ENCODE data around the gene GALNT10.
A peak's percentile ranks its signal among the peaks of the same experiment; 100 is the strongest.

Gene GALNT10

DNA sequence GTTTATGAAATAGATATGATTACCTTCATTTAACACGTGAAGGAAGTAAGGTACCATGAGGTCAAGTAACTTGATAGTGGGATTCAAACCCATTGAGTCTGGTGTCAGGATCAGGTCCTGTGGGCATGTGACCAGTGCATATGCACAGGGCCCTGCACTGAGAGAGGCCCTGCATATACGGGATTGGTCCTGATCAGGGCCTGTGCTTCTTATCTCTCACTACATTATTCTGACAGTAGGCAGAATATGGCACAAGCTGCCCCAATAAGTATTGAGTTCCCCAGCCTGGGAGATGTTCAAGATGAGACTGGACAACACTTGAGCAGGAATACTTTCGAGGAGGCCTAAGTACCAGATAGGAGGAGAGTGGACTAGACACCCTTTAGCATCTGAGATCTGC lies 44.0 kb downstream of the GALNT10 start:
- no peak overlapping the region for H3K4me2 ChIP-seq (ENCODE audit: low read length)
- peak overlapping the region; percentile 2 for H3K9ac ChIP-seq (ENCODE audit: low read length)
- peaks cover 0 to 3% of the 10 kb centered on the region in 2 experiments for H3K36me3 ChIP-seq (ENCODE audit: control insufficient read depth in 1 of 2, insufficient read depth in 2 of 2, low read length in 2 of 2)
- no CpG with 5 or more reads among the region's 3 CpGs for whole genome bisulfite sequencing (ENCODE audit: extremely low coverage, insufficient coverage, insufficient read length)
- H3K79me2 ChIP-seq (ENCODE audit: control insufficient read depth, insufficient read depth, low read length, poor library complexity), result peaks cover 3% of the 10 kb centered on the region
- no peaks in the 10 kb centered on the region for H3K9me3 ChIP-seq (ENCODE audit: insufficient read depth, low read depth, low read length)
- H4K91ac ChIP-seq (ENCODE audit: low read depth, low read length), result no peak overlapping the region
- peaks cover 12% of the 10 kb centered on the region for H3K79me1 ChIP-seq (ENCODE audit: low read length)
- H3K4ac ChIP-seq (ENCODE audit: low read depth, low read length), result no peak overlapping the region
- H4K12ac ChIP-seq (ENCODE audit: low read depth, low read length), result no peak overlapping the region
- no peak overlapping the region for H2BK5ac ChIP-seq (ENCODE audit: low read depth, low read length, poor library complexity)
- no peak for DNase-seq
- no peaks in the 10 kb centered on the region for H3K27me3 ChIP-seq (ENCODE audit: insufficient read depth, low read length)
- H2BK12ac ChIP-seq (ENCODE audit: low read length), result no peak overlapping the region
- no peak overlapping the region for H2BK120ac ChIP-seq (ENCODE audit: insufficient read depth, low read length, poor library complexity)
- H3K18ac ChIP-seq (ENCODE audit: low read length), result no peak overlapping the region
- no peak overlapping the region for H3K27ac ChIP-seq (ENCODE audit: low read depth, low read length)
- H3K23ac ChIP-seq (ENCODE audit: low read length), result no peak overlapping the region
- H3K14ac ChIP-seq (ENCODE audit: low read length), result no peak overlapping the region
- no peak overlapping the region for H2AK5ac ChIP-seq (ENCODE audit: low read length)
- H2AFZ ChIP-seq (ENCODE audit: insufficient read depth, low read length, poor library complexity), result no peak overlapping the region
- no peak overlapping the region for H4K8ac ChIP-seq (ENCODE audit: low read depth, low read length)
- no peak overlapping the region for H3K4me3 ChIP-seq (ENCODE audit: low read depth, low read length)
- peaks cover 18 to 32% of the 10 kb centered on the region in 2 experiments for H3K4me1 ChIP-seq (ENCODE audit: control insufficient read depth in 1 of 2, insufficient read depth in 2 of 2, low read length in 2 of 2)

DNA sequence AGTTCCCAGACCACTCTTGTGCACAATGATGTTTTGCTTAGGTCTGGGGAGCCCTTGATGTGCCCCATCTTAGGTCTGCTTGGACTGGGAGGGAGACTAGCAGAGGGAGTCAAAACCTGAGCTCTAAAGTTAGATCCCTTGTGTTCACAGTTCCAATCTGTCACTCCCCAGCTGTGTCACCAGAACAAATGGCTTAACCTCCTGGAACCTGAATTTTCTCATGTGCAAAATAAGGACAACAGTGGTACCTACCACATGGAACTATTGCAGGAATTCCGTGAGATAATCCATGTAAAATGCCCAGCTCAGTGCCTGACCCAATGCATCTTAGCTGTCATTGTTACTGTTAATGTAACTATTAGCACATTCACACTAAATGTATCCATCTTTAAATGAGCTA lies 45.5 kb downstream of the GALNT10 start:
- Histone ChIP-seq H2BK120ac (ENCODE audit: insufficient read depth, low read length, poor library complexity) (no peak overlapping the region), H4K91ac (ENCODE audit: low read depth, low read length) (no peak overlapping the region), H3K27ac (ENCODE audit: low read depth, low read length) (no peak overlapping the region), H3K23ac (ENCODE audit: low read length) (no peak overlapping the region), H2AFZ (ENCODE audit: insufficient read depth, low read length, poor library complexity) (no peak overlapping the region), H3K27me3 (ENCODE audit: insufficient read depth, low read length) (no peaks in the 10 kb centered on the region), H3K14ac (ENCODE audit: low read length) (no peak overlapping the region), H3K4me2 (ENCODE audit: low read length) (no peak overlapping the region), H2BK12ac (ENCODE audit: low read length) (no peak overlapping the region), H3K79me1 (ENCODE audit: low read length) (peaks cover 15% of the 10 kb centered on the region), H3K36me3 (ENCODE audit: control insufficient read depth in 1 of 2, insufficient read depth in 2 of 2, low read length in 2 of 2) (peaks cover 0 to 3% of the 10 kb centered on the region in 2 experiments), H3K4ac (ENCODE audit: low read depth, low read length) (no peak overlapping the region), H4K8ac (ENCODE audit: low read depth, low read length) (no peak overlapping the region), H3K9ac (ENCODE audit: low read length) (no peak overlapping the region), H4K12ac (ENCODE audit: low read depth, low read length) (no peak overlapping the region), H3K4me3 (ENCODE audit: low read depth, low read length) (no peak overlapping the region), H2AK5ac (ENCODE audit: low read length) (no peak overlapping the region), H2BK5ac (ENCODE audit: low read depth, low read length, poor library complexity) (no peak overlapping the region), H3K4me1 (ENCODE audit: control insufficient read depth in 1 of 2, insufficient read depth in 2 of 2, low read length in 2 of 2) (peaks cover 22 to 29% of the 10 kb centered on the region in 2 experiments), H3K18ac (ENCODE audit: low read length) (no peak overlapping the region), H3K9me3 (ENCODE audit: insufficient read depth, low read depth, low read length) (no peaks in the 10 kb centered on the region), H3K79me2 (ENCODE audit: control insufficient read depth, insufficient read depth, low read length, poor library complexity) (peaks cover 3% of the 10 kb centered on the region)
- DNase-seq, result no peak
- WGBS (ENCODE audit: extremely low coverage, insufficient coverage, insufficient read length), result no CpG with 5 or more reads among the region's 1 CpG

DNA sequence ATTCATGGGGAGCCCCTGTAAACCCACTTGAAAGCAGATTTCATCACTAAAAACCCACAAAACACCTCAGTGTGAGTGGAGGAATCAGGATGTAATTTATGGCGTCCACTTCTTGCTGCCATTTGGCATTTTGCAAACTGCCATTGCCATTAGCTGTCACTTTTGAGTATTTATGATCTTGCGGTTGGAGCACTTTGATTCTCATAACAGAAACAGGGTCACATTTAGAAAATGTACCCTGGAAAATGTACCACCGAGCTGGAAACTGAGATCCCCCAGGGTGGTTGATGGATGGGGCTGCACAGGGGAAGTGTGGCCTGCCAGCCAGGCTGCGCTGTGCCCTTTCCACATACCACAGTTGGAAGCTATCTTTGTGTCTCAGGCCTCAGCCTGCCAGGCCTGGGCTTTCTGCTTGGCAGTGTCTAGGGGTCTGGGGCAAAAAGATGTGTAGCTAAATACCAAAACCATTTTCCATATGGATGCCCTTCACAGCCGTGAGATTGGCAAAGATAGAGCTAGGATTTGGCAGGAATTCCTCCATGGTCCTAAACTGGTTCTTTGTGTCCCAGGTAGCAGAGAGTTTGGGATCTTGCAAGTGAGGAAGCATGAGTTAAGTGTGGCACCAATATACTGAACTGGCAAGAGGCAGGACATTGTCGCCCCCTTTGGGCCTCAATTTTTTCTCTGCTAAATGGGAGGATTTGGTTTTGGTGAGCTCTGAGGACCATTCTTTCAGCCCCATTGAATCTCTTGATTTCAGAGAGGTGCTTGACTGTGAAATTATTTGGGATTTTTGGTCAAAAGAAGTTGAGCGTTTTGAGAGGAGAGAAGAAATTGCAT lies 46.2 kb downstream of the GALNT10 start:
- H3K4me3 ChIP-seq (ENCODE audit: low read depth, low read length), result no peak overlapping the region
- peaks cover 0 to 3% of the 10 kb centered on the region in 2 experiments for H3K36me3 ChIP-seq (ENCODE audit: control insufficient read depth in 1 of 2, insufficient read depth in 2 of 2, low read length in 2 of 2)
- no peak overlapping the region for H3K23ac ChIP-seq (ENCODE audit: low read length)
- no peak overlapping the region for H2AFZ ChIP-seq (ENCODE audit: insufficient read depth, low read length, poor library complexity)
- no peak overlapping the region for H2BK5ac ChIP-seq (ENCODE audit: low read depth, low read length, poor library complexity)
- no peak overlapping the region for H4K91ac ChIP-seq (ENCODE audit: low read depth, low read length)
- no peaks in the 10 kb centered on the region for H3K9me3 ChIP-seq (ENCODE audit: insufficient read depth, low read depth, low read length)
- H3K4me1 ChIP-seq (ENCODE audit: control insufficient read depth in 1 of 2, insufficient read depth in 2 of 2, low read length in 2 of 2), result peaks cover 20 to 28% of the 10 kb centered on the region in 2 experiments
- H2BK12ac ChIP-seq (ENCODE audit: low read length), result no peak overlapping the region
- H3K79me1 ChIP-seq (ENCODE audit: low read length), result peaks cover 12% of the 10 kb centered on the region
- no peak overlapping the region for H3K18ac ChIP-seq (ENCODE audit: low read length)
- no peak overlapping the region for H3K9ac ChIP-seq (ENCODE audit: low read length)
- H4K8ac ChIP-seq (ENCODE audit: low read depth, low read length), result no peak overlapping the region
- H3K4me2 ChIP-seq (ENCODE audit: low read length), result no peak overlapping the region
- H3K4ac ChIP-seq (ENCODE audit: low read depth, low read length), result no peak overlapping the region
- no peak overlapping the region for H2AK5ac ChIP-seq (ENCODE audit: low read length)
- no peak overlapping the region for H4K12ac ChIP-seq (ENCODE audit: low read depth, low read length)
- WGBS (ENCODE audit: extremely low coverage, insufficient coverage, insufficient read length), result 100% methylated on average over 1 of the region's 7 CpGs
- no peak overlapping the region for H3K14ac ChIP-seq (ENCODE audit: low read length)
- peaks cover 1% of the 10 kb centered on the region for H3K79me2 ChIP-seq (ENCODE audit: control insufficient read depth, insufficient read depth, low read length, poor library complexity)
- no peaks in the 10 kb centered on the region for H3K27me3 ChIP-seq (ENCODE audit: insufficient read depth, low read length)
- H2BK120ac ChIP-seq (ENCODE audit: insufficient read depth, low read length, poor library complexity), result no peak overlapping the region
- no peak for DNase-seq
- no peak overlapping the region for H3K27ac ChIP-seq (ENCODE audit: low read depth, low read length)

DNA sequence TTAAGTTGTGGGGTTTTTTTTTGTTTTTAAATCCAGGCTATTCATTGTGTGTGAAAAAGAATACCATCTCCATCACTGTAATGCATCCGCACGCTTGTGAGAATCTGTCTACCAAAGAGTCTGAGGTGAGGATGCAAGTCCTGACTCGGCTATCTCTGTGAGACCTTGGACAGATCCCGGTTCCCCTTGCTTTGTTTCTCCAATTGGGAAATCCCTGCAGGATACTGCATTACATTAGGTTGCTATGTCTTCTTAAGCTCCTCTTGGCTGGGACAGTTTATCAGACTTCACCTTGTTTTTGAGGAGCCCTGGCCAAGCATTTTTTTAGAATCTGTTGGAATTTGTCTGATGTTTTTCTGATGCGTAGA lies 46.8 kb downstream of the GALNT10 start:
- Histone ChIP-seq H3K9ac (ENCODE audit: low read length) (no peak overlapping the region), H4K8ac (ENCODE audit: low read depth, low read length) (no peak overlapping the region), H3K23ac (ENCODE audit: low read length) (no peak overlapping the region), H3K9me3 (ENCODE audit: insufficient read depth, low read depth, low read length) (no peaks in the 10 kb centered on the region), H2AFZ (ENCODE audit: insufficient read depth, low read length, poor library complexity) (no peak overlapping the region), H3K18ac (ENCODE audit: low read length) (no peak overlapping the region), H3K4me3 (ENCODE audit: low read depth, low read length) (no peak overlapping the region), H3K27me3 (ENCODE audit: insufficient read depth, low read length) (no peaks in the 10 kb centered on the region), H2BK5ac (ENCODE audit: low read depth, low read length, poor library complexity) (no peak overlapping the region), H3K14ac (ENCODE audit: low read length) (no peak overlapping the region), H2AK5ac (ENCODE audit: low read length) (no peak overlapping the region), H4K12ac (ENCODE audit: low read depth, low read length) (no peak overlapping the region), H4K91ac (ENCODE audit: low read depth, low read length) (no peak overlapping the region), H3K4me1 (ENCODE audit: control insufficient read depth in 1 of 2, insufficient read depth in 2 of 2, low read length in 2 of 2) (peaks cover 20 to 27% of the 10 kb centered on the region in 2 experiments), H3K79me1 (ENCODE audit: low read length) (peaks cover 12% of the 10 kb centered on the region), H2BK120ac (ENCODE audit: insufficient read depth, low read length, poor library complexity) (no peak overlapping the region), H3K79me2 (ENCODE audit: control insufficient read depth, insufficient read depth, low read length, poor library complexity) (peaks cover 3% of the 10 kb centered on the region), H3K36me3 (ENCODE audit: control insufficient read depth in 1 of 2, insufficient read depth in 2 of 2, low read length in 2 of 2) (peaks cover 0 to 3% of the 10 kb centered on the region in 2 experiments), H3K4ac (ENCODE audit: low read depth, low read length) (no peak overlapping the region), H3K4me2 (ENCODE audit: low read length) (no peak overlapping the region), H2BK12ac (ENCODE audit: low read length) (no peak overlapping the region), H3K27ac (ENCODE audit: low read depth, low read length) (no peak overlapping the region)
- WGBS (ENCODE audit: extremely low coverage, insufficient coverage, insufficient read length), result no CpG with 5 or more reads among the region's 5 CpGs
- DNase-seq, result no peak
